Activated B cell treated with CpG ODN at 0.5 μM for 24 hours (primary cell): Measurements from ENCODE around the gene SLC6A4. TPM values are rescaled to one million over a fixed set of nuclear protein-coding genes. Genes with fewer than 3 reads are reported as not detected.

ENCODE experiments used
- ATAC-seq: fragments of 200-7000 bp; cut with Tn5 transposase; one replicate; pipeline ENCODE4 v1.10.0; 2021; ENCODE audit warnings: low read depth, mild to moderate bottlenecking, moderate library complexity
- CTCF ChIA-PET: fragments of 350-600 bp; sonication (Branson Sonifier 250); formaldehyde crosslinking; loops from one replicate; lab custom pipeline; 2021; ENCODE audit warnings: antibody characterized with exemption; lab: Charles Lee
- POLR2A ChIA-PET: fragments of 350-600 bp; sonication (Branson Sonifier 250); formaldehyde crosslinking; loops from one replicate; lab custom pipeline; 2021; ENCODE audit warnings: antibody characterized with exemption; lab: Charles Lee
- DNase-seq: peaks from one replicate; pipeline ENCODE4 v3.0.0; 2022
- H3K27ac Mint-ChIP-seq: one replicate; pipeline ENCODE4 v1.8.0; 2020; ENCODE audit warnings: mixed read lengths
- H3K27me3 Mint-ChIP-seq: one replicate; pipeline ENCODE4 v1.8.0; 2021; ENCODE audit warnings: mixed read lengths
- H3K36me3 Mint-ChIP-seq: one replicate; pipeline ENCODE4 v1.8.0; 2021; ENCODE audit warnings: low read depth, mixed read lengths
- H3K4me1 Mint-ChIP-seq: one replicate; pipeline ENCODE4 v1.8.0; 2021; ENCODE audit warnings: mixed read lengths
- H3K4me3 Mint-ChIP-seq: one replicate; pipeline ENCODE4 v1.8.0; 2020; ENCODE audit warnings: mild to moderate bottlenecking, mixed read lengths
- H3K9me3 Mint-ChIP-seq: one replicate; pipeline ENCODE4 v1.8.0; 2020; ENCODE audit warnings: mixed read lengths
- CTCF ChIP-seq: fragments of 200-600 bp; IDR thresholded peaks from one replicate; pipeline ENCODE4 v1.8.0; 2022; ENCODE audit warnings: antibody characterized with exemption, mild to moderate bottlenecking
- intact Hi-C: fragments of 100-400 bp; cut with micrococcal nuclease; formaldehyde crosslinking; loops from one replicate; pipeline ENCODE4 v1.15.1; 2024
- total RNA-seq: library from RNA; stranded (reverse); gene quantifications from 2 replicates; pipeline ENCODE4 v1.2.3, GENCODE V29; 2022

The SLC6A4 gene
- total RNA-seq, 1 donor from 2014 or later = not detected

DNA sequence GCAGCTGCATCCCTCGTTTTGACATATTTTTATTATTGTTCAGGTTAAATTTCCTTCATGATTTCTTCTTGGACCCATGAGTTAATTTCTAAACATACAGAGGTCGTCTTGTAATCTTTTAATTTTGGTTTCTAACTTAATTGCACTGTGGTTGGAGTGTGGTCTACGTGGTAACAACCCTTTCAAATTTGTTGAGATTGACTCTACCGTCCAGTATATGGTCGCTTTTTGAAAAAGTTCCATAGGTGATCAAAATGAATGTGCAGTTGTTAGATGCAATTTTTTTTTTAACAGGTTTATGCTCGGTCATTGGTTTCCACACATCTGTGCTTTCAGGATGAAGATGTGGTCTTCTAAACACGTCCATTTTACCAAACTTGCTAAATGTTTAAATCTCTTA lies 11.0 kb upstream of the SLC6A4 start:
- no peak overlapping the region for H3K27ac Mint-ChIP-seq
- DNase-seq (no peak), ATAC-seq (no peak)
- H3K27me3 Mint-ChIP-seq = peaks cover 2% of the 10 kb centered on the region
- TF ChIP-seq CTCF = no peak
- peaks cover 44% of the 10 kb centered on the region for H3K36me3 Mint-ChIP-seq
- intact Hi-C loops = no loop called here
- POLR2A ChIA-PET = no interaction called here
- CTCF ChIA-PET = no interaction called here
- no peaks in the 10 kb centered on the region for H3K9me3 Mint-ChIP-seq
- H3K4me1 Mint-ChIP-seq = no peaks in the 10 kb centered on the region
- no peak overlapping the region for H3K4me3 Mint-ChIP-seq

DNA sequence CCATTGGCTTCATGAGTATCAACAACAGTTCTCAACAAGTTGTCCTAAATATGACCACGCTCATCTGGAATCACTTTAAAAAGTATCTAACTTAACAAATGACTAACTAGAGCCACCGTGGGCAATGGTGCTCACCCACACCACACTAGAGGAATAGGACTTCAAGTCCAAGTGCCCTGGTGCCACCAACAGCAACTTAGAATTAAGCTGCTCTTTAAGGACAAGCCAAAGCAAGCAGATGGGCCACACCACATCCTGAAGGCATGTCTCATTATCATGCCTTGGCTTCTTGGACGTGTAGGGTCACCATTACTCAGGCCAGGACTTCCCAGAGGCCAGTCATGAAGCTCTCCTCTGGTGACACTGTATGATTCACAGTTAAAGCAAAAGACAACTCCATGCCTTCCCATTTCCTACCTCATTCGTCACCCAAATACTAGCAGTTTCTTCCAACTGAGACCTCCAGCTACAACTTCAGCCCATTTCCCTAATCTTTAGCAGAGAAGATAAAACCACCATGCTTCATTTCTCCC lies 9.4 kb upstream of the SLC6A4 start:
- H3K4me1 Mint-ChIP-seq = no peaks in the 10 kb centered on the region

DNA sequence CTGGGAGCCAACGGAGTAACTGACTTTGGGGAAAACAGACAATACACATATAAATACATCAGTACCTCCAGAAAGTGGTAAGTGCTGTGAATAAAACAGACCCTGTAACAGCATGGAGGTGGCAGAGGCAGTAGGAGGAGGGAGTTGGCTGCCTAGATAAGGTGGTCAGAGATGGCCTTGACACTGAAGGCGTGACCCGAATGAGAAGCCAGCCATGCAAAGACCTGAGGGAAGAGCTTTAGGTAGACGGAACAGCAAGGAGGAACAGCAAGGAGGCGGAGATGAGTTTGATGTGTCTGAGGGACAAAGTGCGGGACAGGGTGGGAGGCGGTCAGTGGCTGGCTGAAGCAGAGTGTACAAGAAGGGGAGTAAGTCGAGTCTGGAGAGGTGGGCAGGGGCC lies 8.1 kb upstream of the SLC6A4 start:
- Mint-ChIP-seq H3K27ac (no peak overlapping the region), H3K27me3 (peaks cover 14% of the 10 kb centered on the region), H3K4me3 (no peak overlapping the region), H3K4me1 (no peaks in the 10 kb centered on the region), H3K36me3 (peaks cover 19% of the 10 kb centered on the region), H3K9me3 (no peaks in the 10 kb centered on the region)
- ChIA-PET POLR2A (no interaction called here), CTCF (no interaction called here)
- ATAC-seq = no peak
- no peak for TF ChIP-seq CTCF
- intact Hi-C loops = no loop called here
- DNase-seq = no peak

More for the DNA sequence above, 9.4 kb upstream of the SLC6A4 start:
- ChIA-PET CTCF (no interaction called here), POLR2A (no interaction called here)
- no peak for DNase-seq
- ATAC-seq = no peak
- Mint-ChIP-seq H3K27ac (no peak overlapping the region), H3K9me3 (no peaks in the 10 kb centered on the region), H3K36me3 (peaks cover 32% of the 10 kb centered on the region), H3K4me3 (no peak overlapping the region), H3K27me3 (peaks cover 8% of the 10 kb centered on the region)
- TF ChIP-seq CTCF = no peak
- intact Hi-C loops = no loop called here

- peaks cover 13% of the 10 kb centered on the region for H3K36me3 Mint-ChIP-seq
- CTCF ChIA-PET = no interaction called here
These were observed 7.5 kb upstream of the SLC6A4 start for GRCh38 chr17:30243002-30243401.

GRCh38 chr17:30241051-30241450 lies 5.6 kb upstream of the SLC6A4 start:
- Mint-ChIP-seq H3K27ac (no peak overlapping the region), H3K36me3 (no peaks in the 10 kb centered on the region), H3K27me3 (peaks cover 32% of the 10 kb centered on the region), H3K9me3 (no peaks in the 10 kb centered on the region), H3K4me3 (no peak overlapping the region), H3K4me1 (peaks cover 13% of the 10 kb centered on the region)
- CTCF ChIA-PET = no interaction called here
- DNase-seq (no peak), ATAC-seq (no peak)
- POLR2A ChIA-PET = no interaction called here
- TF ChIP-seq CTCF = no peak
- intact Hi-C loops = no loop called here

More at GRCh38 chr17:30243002-30243401, 7.5 kb upstream of the SLC6A4 start:
- no peaks in the 10 kb centered on the region for H3K4me1 Mint-ChIP-seq
- TF ChIP-seq CTCF = no peak
- DNase-seq (no peak), ATAC-seq (no peak)
- H3K9me3 Mint-ChIP-seq = no peaks in the 10 kb centered on the region
- intact Hi-C loops = no loop called here
- peaks cover 19% of the 10 kb centered on the region for H3K27me3 Mint-ChIP-seq
- H3K27ac Mint-ChIP-seq = no peak overlapping the region
- H3K4me3 Mint-ChIP-seq = no peak overlapping the region
- POLR2A ChIA-PET = no interaction called here
